ENCODE results near the gene WDR93. TPM values are rescaled to one million over a fixed set of nuclear protein-coding genes. Genes with fewer than 3 reads are reported as not detected.

WDR93 gene
- total RNA-seq, 1 experiment from 2014 or later: not detected

DNA sequence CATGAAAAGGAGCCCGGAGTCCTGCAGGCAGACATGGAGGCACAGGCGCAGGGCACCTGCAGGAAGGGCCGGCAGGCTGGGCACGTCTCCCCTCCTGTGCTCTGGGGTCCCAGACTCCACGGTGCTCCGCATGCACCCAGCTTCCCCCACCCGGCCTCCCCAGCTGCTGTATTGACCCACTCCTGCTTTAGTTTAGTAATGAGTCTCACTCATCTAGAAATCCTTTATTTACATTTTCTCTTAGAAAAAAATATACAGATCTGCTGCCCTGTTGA lies 94.0 kb downstream of the WDR93 start:
- H2BK12ac ChIP-seq (ENCODE audit: insufficient read length, low read depth, low read length): no peak overlapping the region
- no peak overlapping the region for H3K27ac ChIP-seq (ENCODE audit: insufficient read length, low read depth, low read length)
- DNase-seq: no peak
- no peak overlapping the region for H4K91ac ChIP-seq (ENCODE audit: insufficient read length, low read depth, low read length)
- no peak overlapping the region for H2BK5ac ChIP-seq (ENCODE audit: insufficient read length, low read length)
- no peak overlapping the region for H2BK120ac ChIP-seq (ENCODE audit: low read depth, low read length, poor library complexity, severe bottlenecking)
- H3K9me3 Mint-ChIP-seq: peaks cover 9 to 12% of the 10 kb centered on the region in 2 experiments
- no peak overlapping the region for H3T11ph ChIP-seq (ENCODE audit: low read length)
- no peaks in the 10 kb centered on the region for H3K79me2 ChIP-seq (ENCODE audit: insufficient read depth, low read length)
- no peak overlapping the region for H3K23ac ChIP-seq (ENCODE audit: insufficient read length, low read depth, low read length)
- H3K14ac ChIP-seq (ENCODE audit: insufficient read depth, low read length): no peak overlapping the region
- no peak overlapping the region for H3K56ac ChIP-seq (ENCODE audit: insufficient read length, low read depth, low read length)
- H2AFZ ChIP-seq (ENCODE audit: low read length): no peak overlapping the region
- H3K4ac ChIP-seq (ENCODE audit: low read depth, low read length): no peak overlapping the region
- H3K4me1 Mint-ChIP-seq: peaks cover 21 to 24% of the 10 kb centered on the region in 2 experiments
- no peak overlapping the region for H3K27ac Mint-ChIP-seq
- peaks cover 29% of the 10 kb centered on the region for H3K27me3 Mint-ChIP-seq (ENCODE audit: low read depth)
- peaks cover 6% of the 10 kb centered on the region for H3K4me1 ChIP-seq (ENCODE audit: insufficient read depth, low read length)
- H4K20me1 ChIP-seq (ENCODE audit: control insufficient read depth, insufficient read depth, insufficient read length): no peaks in the 10 kb centered on the region
- WGBS (ENCODE audit: extremely low coverage, insufficient read length, low lambda C conversion rate): no CpG with 5 or more reads among the region's 7 CpGs
- no peak overlapping the region for H2BK20ac ChIP-seq (ENCODE audit: low read depth, low read length, poor library complexity, severe bottlenecking)
- TF ChIP-seq, protein P1, sequence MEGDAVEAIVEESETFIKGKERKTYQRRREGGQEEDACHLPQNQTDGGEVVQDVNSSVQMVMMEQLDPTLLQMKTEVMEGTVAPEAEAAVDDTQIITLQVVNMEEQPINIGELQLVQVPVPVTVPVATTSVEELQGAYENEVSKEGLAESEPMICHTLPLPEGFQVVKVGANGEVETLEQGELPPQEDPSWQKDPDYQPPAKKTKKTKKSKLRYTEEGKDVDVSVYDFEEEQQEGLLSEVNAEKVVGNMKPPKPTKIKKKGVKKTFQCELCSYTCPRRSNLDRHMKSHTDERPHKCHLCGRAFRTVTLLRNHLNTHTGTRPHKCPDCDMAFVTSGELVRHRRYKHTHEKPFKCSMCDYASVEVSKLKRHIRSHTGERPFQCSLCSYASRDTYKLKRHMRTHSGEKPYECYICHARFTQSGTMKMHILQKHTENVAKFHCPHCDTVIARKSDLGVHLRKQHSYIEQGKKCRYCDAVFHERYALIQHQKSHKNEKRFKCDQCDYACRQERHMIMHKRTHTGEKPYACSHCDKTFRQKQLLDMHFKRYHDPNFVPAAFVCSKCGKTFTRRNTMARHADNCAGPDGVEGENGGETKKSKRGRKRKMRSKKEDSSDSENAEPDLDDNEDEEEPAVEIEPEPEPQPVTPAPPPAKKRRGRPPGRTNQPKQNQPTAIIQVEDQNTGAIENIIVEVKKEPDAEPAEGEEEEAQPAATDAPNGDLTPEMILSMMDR (conservative IDR thresholded peaks at IDR 0.05): no peak
- no peak overlapping the region for H3K18ac ChIP-seq (ENCODE audit: insufficient read length, low read depth, low read length)
- H3K36me3 Mint-ChIP-seq (ENCODE audit: insufficient read depth in 1 of 3, low read depth in 3 of 3): peaks cover 4 to 9% (median 5%) of the 10 kb centered on the region in 3 experiments; a peak in 5 of 7 replicates
- no peaks in the 10 kb centered on the region for H3K9me3 ChIP-seq (ENCODE audit: control insufficient read depth, low read depth, low read length)
- no peak overlapping the region for H4K5ac ChIP-seq (ENCODE audit: insufficient read length, low read depth, low read length)
- H3K23me2 ChIP-seq (ENCODE audit: insufficient read length, low read depth, low read length, poor library complexity, severe bottlenecking): no peaks in the 10 kb centered on the region
- H3K27me3 ChIP-seq (ENCODE audit: insufficient read depth, low read length): no peaks in the 10 kb centered on the region
- no peak overlapping the region for H3K4me3 Mint-ChIP-seq
- no peak overlapping the region for H3K4me2 ChIP-seq (ENCODE audit: insufficient read depth, insufficient read length, low read length)
- no peaks in the 10 kb centered on the region for H3K79me1 ChIP-seq (ENCODE audit: insufficient read depth, low read depth, low read length, poor library complexity, severe bottlenecking)
- no peak overlapping the region for H2BK15ac ChIP-seq (ENCODE audit: low read depth, low read length)
- no peak overlapping the region for H2AK5ac ChIP-seq (ENCODE audit: insufficient read length, low read length)
- no peak overlapping the region for H3K9ac ChIP-seq (ENCODE audit: extremely low read depth, insufficient read length, low read length)
- no peak overlapping the region for H4K8ac ChIP-seq (replicated peaks; ENCODE audit: insufficient read length, low read depth, low read length)
